GM12878 (cell line): ENCODE results near the gene MPHOSPH8. TPM values are rescaled to one million over a fixed set of nuclear protein-coding genes. Genes with fewer than 3 reads are reported as not detected.
"Not testable (repeated sequence)": the region's sequence is repeated elsewhere in the genome, so short reads cannot be mapped to it uniquely, and the experiment has no call there.

Experiments
- ATAC-seq: fragments of 200-7000 bp; cut with Tn5 transposase; 3 replicates; pipeline ENCODE4 v1.9.1; 2020; ENCODE audit warnings: mild to moderate bottlenecking, moderate library complexity
- BruUV-seq: library from RNA; stranded (reverse); fragments of 400-500 nt; replicated peaks from 2 replicates; lab custom pipeline; 2021; lab: Mats Ljungman, UMichigan
- CTCF ChIA-PET: fragments of 300-600 bp; sonication (Branson Sonifier 250); formaldehyde crosslinking; extraction: SDS; loops from one replicate; lab custom pipeline; 2021; ENCODE audit warnings: inconsistent platforms; lab: Yijun Ruan, JAX
- POLR2A ChIA-PET: fragments of 350-600 bp; formaldehyde crosslinking; extraction: SDS; loops from one replicate; lab custom pipeline; 2021; ENCODE audit warnings: inconsistent platforms; lab: Charles Lee
- RAD21 ChIA-PET: fragments of 300-600 bp; sonication (Branson Sonifier 250); formaldehyde crosslinking; loops from one replicate; lab custom pipeline; 2023; ENCODE audit warnings: antibody characterized with exemption; ENCODE audit not compliant: unreplicated experiment; lab: Charles Lee
- SMC1A ChIA-PET: fragments of 300-600 bp; sonication (Branson Sonifier 250); formaldehyde crosslinking; loops from one replicate; lab custom pipeline; 2023; ENCODE audit not compliant: unreplicated experiment, uncharacterized antibody; lab: Charles Lee
- DNase-seq: peaks from one replicate; pipeline ENCODE4 v3.0.0-alpha.2; 2011; ENCODE audit warnings: low read depth, low spot score
- FAIRE-seq: peaks from 3 replicates; lab custom pipeline; 2011; peaks lifted over from hg19 to GRCh38; lab: Jason Lieb, UNC
- H2AFZ ChIP-seq: 2 replicates; pipeline ENCODE4 v1.6.0; 2011; ENCODE audit warnings: low read depth, low read length, control low read depth; ENCODE audit not compliant: control insufficient read depth
- H3K27ac ChIP-seq: 2 replicates; pipeline ENCODE4 v1.5.1; 2011; ENCODE audit warnings: control low read depth; ENCODE audit not compliant: control insufficient read depth, insufficient read depth
- H3K27me3 ChIP-seq, 2 experiments: replicated peaks in 1 of 2; 2 replicates each; pipeline versions ENCODE4 v1.6.0 to v1.6.1; 2011; ENCODE audit warnings: low read length in 1 of 2; ENCODE audit not compliant: control insufficient read depth in 2 of 2, insufficient read depth in 2 of 2
- H3K36me3 ChIP-seq, 2 experiments: 2 replicates each; pipeline ENCODE4 v1.5.1; 2011; ENCODE audit warnings: low read length in 1 of 2; ENCODE audit not compliant: control insufficient read depth in 2 of 2, insufficient read depth in 2 of 2
- H3K4me1 ChIP-seq: 2 replicates; pipeline ENCODE4 v1.6.1; 2011; ENCODE audit warnings: mild to moderate bottlenecking, low read length, moderate library complexity, mixed read lengths; ENCODE audit not compliant: control insufficient read depth, insufficient read depth
- H3K4me2 ChIP-seq: 2 replicates; pipeline ENCODE4 v1.6.0; 2011; ENCODE audit warnings: control low read depth; ENCODE audit not compliant: control insufficient read depth, insufficient read depth
- H3K4me3 ChIP-seq: fragments of 200-600 bp; sonication (generic); 2 replicates; pipeline ENCODE4 v1.5.1; 2016
- H3K79me2 ChIP-seq: 2 replicates; pipeline ENCODE4 v1.6.0; 2011; ENCODE audit warnings: low read length; ENCODE audit not compliant: control insufficient read depth, insufficient read depth
- H3K9ac ChIP-seq: 2 replicates; pipeline ENCODE4 v1.8.0; 2011; ENCODE audit warnings: low read length, control low read depth, mixed read lengths; ENCODE audit not compliant: control insufficient read depth, insufficient read depth
- H3K9me3 ChIP-seq: replicated peaks from 3 replicates; pipeline ENCODE4 v1.5.1; 2011; ENCODE audit warnings: mild to moderate bottlenecking, low read length; ENCODE audit not compliant: control insufficient read depth, insufficient read depth
- H4K20me1 ChIP-seq: 2 replicates; pipeline ENCODE4 v1.6.0; 2011; ENCODE audit not compliant: control insufficient read depth, insufficient read depth
- BACH1 ChIP-seq: fragments of 450-650 bp; IDR thresholded peaks from 2 replicates; pipeline ENCODE4 v1.6.1; 2017; ENCODE audit warnings: mild to moderate bottlenecking, borderline replicate concordance
- CBFB ChIP-seq: IDR thresholded peaks from 2 replicates; pipeline ENCODE4 v1.6.1; 2016; ENCODE audit warnings: antibody characterized with exemption, low read depth
- CBX3 ChIP-seq: fragments of 200-600 bp; sonication (generic); IDR thresholded peaks from 2 replicates; pipeline ENCODE4 v1.6.1; 2016; ENCODE audit warnings: low read depth, borderline replicate concordance
- EED ChIP-seq: sonication (generic); IDR thresholded peaks from 2 replicates; pipeline ENCODE4 v1.6.1; 2016; ENCODE audit warnings: antibody characterized with exemption, low read depth
- WGBS: methylation state at CpG from one replicate; pipeline ENCODE4 v1.1.6; 2016; ENCODE audit warnings: low lambda C conversion rate; ENCODE audit not compliant: insufficient replicate concordance, insufficient coverage; ENCODE audit errors: missing lambda C conversion rate; 5-methylcytosine and 5-hydroxymethylcytosine counted together
- in situ Hi-C: fragments of 300-500 bp; cut with MboI; formaldehyde crosslinking; loops from 9 replicates; pipeline ENCODE4 v1.14.3; 2018; ENCODE audit warnings: mixed read lengths
- intact Hi-C: fragments of 100-400 bp; cut with micrococcal nuclease; formaldehyde crosslinking; loops from one replicate; pipeline ENCODE4 v1.14.2; 2022; ENCODE audit not compliant: unreplicated experiment
- polyA plus RNA-seq, 11 experiments: library from polyadenylated mRNA; depleted of rRNA in 4 of 11; unstranded in 6 of 11; stranded (reverse) in 5 of 11; fragments of >200 nt; fragmentation: Nextera tagmentation in 4 of 11; fragmentation: Illumina TruSeq in 1 of 11; extraction: Ambion mirVana in 4 of 11; extraction: Trizol in 1 of 11; gene quantifications; 1 replicate in 1 of 11; 2 replicates in 10 of 11; pipeline versions ENCODE4 v1.2.1 to v1.2.3, GENCODE V29; 2011 to 2016; ENCODE audit warnings: inconsistent platforms in 2 of 11, missing spikeins in 2 of 11, low read depth in 1 of 11
- total RNA-seq, 4 experiments: library from RNA; depleted of rRNA in 3 of 4; stranded (reverse); fragments of >200 nt in 3 of 4; fragmentation: Illumina TruSeq in 1 of 4; extraction: Trizol in 1 of 4; gene quantifications; 2 replicates each; pipeline versions ENCODE4 v1.2.1 to v1.2.3, GENCODE V29; 2013 to 2021

The MPHOSPH8 gene
- total and polyA plus RNA-seq, 10 of the 15 experiments (the other 5 are each of a cell fraction or from before 2014, with no cell fraction given) = 15.9 to 34.9 (median 26.9) TPM

DNA sequence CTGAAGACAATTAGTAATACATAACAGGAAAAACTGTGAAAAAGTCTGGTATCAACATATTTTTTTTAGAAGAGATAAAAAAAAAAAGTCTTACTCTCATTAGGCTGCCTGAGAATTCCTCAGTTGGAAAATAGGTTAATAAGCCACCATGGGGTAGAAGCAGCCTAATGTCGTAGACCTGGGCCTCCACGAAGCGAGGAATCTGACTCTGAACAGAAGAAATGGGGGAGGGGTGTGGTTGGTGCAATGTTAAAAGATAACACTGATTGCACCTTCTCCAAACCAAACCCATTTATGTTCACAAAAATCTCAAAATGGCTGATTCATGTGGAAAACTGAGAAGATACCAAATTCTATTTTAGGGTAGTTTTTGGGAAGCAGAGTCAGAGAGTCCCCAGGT lies 62.4 kb downstream of the MPHOSPH8 start:
- no peak overlapping the region for H3K4me2 ChIP-seq
- SMC1A ChIA-PET = no interaction called here
- peaks cover 0 to 4% of the 10 kb centered on the region in 2 experiments; a peak in 3 of 4 replicates for H3K36me3 ChIP-seq
- H3K4me3 ChIP-seq = no peak overlapping the region
- no peaks in the 10 kb centered on the region for H3K79me2 ChIP-seq
- ATAC-seq (no peak), FAIRE-seq (no peak), DNase-seq (no peak)
- WGBS = 67% methylated on average over 3 of the region's 3 CpGs
- RAD21 ChIA-PET = no interaction called here
- in situ Hi-C loops (no loop called here), intact Hi-C loops (no loop called here)
- H4K20me1 ChIP-seq = no peaks in the 10 kb centered on the region
- no TSS peak for BruUV-seq
- H3K4me1 ChIP-seq = no peaks in the 10 kb centered on the region
- POLR2A ChIA-PET = no interaction called here
- no peaks in the 10 kb centered on the region for H3K27me3 ChIP-seq
- CTCF ChIA-PET = no interaction called here
- no peak overlapping the region for H2AFZ ChIP-seq
- no peaks in the 10 kb centered on the region for H3K9me3 ChIP-seq
- no peak overlapping the region for H3K27ac ChIP-seq
- TF ChIP-seq EED = no peak
- no peak for TF ChIP-seq CBX3
- no peak for TF ChIP-seq CBFB
- TF ChIP-seq BACH1 = no peak
- H3K9ac ChIP-seq = no peak overlapping the region

DNA sequence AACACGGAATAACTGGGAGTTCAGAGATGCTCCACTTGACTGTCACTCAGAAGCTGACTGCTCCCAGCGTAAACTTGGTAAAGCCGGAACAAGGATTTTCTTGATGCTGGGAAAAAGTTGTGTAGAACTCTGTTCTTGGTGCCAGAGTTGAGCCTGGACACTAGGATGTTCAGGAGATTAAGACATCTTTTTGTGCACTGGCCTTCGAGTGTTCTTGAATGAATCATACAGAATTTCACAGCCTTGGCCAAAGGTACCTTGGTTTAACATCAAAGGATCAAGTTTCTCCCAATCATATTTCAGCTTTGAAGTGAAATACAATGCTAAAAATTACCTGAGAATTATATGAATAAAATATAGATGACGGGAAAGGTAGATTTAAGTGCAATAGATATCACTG lies 67.5 kb downstream of the MPHOSPH8 start:
- CTCF ChIA-PET, H3K27me3 ChIP-seq, ATAC-seq, FAIRE-seq, H3K27ac ChIP-seq, RAD21 ChIA-PET, H3K9me3 ChIP-seq, H3K9ac ChIP-seq, intact Hi-C loops, H2AFZ ChIP-seq, H3K4me3 ChIP-seq, H4K20me1 ChIP-seq, SMC1A ChIA-PET, BruUV-seq, H3K4me1 ChIP-seq, H3K79me2 ChIP-seq, POLR2A ChIA-PET, H3K36me3 ChIP-seq, H3K4me2 ChIP-seq, DNase-seq: not testable (repeated sequence)
- in situ Hi-C loops = loop anchor here (5.0 kb wide), 1 partner anchor 499 kb away; no protein-coding TSS in a partner anchor
- WGBS = 89% methylated on average over 3 of the region's 5 CpGs

DNA sequence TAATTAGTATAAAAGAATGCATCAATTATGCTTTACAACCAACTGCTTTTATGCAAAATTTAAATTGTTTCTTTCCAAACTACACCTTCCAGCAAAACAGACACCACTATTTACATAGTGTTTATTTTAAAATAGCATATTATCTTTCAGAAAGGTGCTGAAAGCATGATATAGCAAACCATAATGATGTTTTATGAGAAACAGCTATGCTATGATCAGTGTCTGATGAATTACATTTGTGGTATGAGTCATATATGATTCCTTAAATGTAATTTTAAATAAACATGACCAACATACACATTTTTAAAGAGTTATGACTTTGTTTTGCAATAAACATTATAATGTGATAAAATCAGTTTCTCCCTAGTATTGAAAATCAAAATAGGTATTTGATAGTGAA lies 68.2 kb downstream of the MPHOSPH8 start:
- H3K27ac ChIP-seq, H3K79me2 ChIP-seq, H3K4me1 ChIP-seq, SMC1A ChIA-PET, H3K36me3 ChIP-seq, H2AFZ ChIP-seq, H3K9ac ChIP-seq, H3K4me2 ChIP-seq, CTCF ChIA-PET, DNase-seq, H3K4me3 ChIP-seq, intact Hi-C loops, FAIRE-seq, BruUV-seq, H4K20me1 ChIP-seq, ATAC-seq, RAD21 ChIA-PET, H3K9me3 ChIP-seq, POLR2A ChIA-PET, H3K27me3 ChIP-seq: not testable (repeated sequence)
- in situ Hi-C loops = loop anchor here (5.0 kb wide), 1 partner anchor 499 kb away; no protein-coding TSS in a partner anchor

- ATAC-seq, H3K9ac ChIP-seq, DNase-seq, POLR2A ChIA-PET, H3K36me3 ChIP-seq, H3K79me2 ChIP-seq, H3K4me3 ChIP-seq, H4K20me1 ChIP-seq, FAIRE-seq, H2AFZ ChIP-seq, RAD21 ChIA-PET, H3K4me1 ChIP-seq, SMC1A ChIA-PET, CTCF ChIA-PET, H3K9me3 ChIP-seq, intact Hi-C loops, BruUV-seq, H3K27ac ChIP-seq, H3K27me3 ChIP-seq, H3K4me2 ChIP-seq: not testable (repeated sequence)
- in situ Hi-C loops = loop anchor here (5.0 kb wide), 1 partner anchor 502 kb away; no protein-coding TSS in a partner anchor
- 76% methylated on average over 6 of the region's 6 CpGs for WGBS
These were observed 70.8 kb downstream of the MPHOSPH8 start for GRCh38 chr13:19704256-19704655.
